ENCODE results near the gene CHST6.
A peak's percentile ranks its signal among the peaks of the same experiment; 100 is the strongest.
"Not testable (repeated sequence)": the region's sequence is repeated elsewhere in the genome, so short reads cannot be mapped to it uniquely, and the experiment has no call there.

The CHST6 gene

DNA sequence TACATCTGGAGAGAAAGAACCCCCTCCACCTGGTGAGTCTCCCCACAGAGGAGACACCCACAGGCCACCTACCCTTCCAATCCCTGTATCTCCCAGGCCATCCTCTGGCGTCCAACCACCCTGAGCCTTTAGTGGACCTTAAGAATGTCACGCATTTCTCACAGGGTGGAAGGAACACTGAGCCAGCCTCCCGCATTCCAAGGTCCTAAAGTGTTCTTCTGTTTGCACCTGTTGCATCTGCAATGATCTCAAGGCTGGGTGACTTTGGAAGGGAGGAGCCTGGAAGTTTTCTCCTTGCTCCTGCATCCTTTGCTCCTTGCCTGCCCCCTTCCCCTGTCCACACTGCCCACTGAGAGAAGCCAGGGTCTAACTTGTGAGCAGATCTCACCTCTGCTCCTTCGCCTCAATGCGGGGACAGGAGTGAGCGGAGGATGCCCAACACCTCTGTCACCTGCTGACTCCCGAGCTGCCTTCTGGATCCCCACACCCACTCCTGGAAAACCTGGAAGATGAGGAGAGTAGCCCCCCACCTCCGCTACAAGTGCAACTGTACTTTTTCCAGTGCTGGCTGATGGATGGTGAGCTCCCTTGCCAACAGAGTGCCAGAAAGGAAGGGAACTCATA lies 37.0 kb upstream of the CHST6 start:
- Histone ChIP-seq H3K9me3 (ENCODE audit: control insufficient read depth, low read length) (no peaks in the 10 kb centered on the region), H3K27me3 (ENCODE audit: control insufficient read depth, insufficient read depth, low read length, poor library complexity, severe bottlenecking) (no peaks in the 10 kb centered on the region), H3K4me1 (ENCODE audit: control insufficient read depth, insufficient read depth, low read length) (no peaks in the 10 kb centered on the region), H3K36me3 (ENCODE audit: control insufficient read depth, insufficient read depth, low read length) (no peaks in the 10 kb centered on the region), H3K4me3 (ENCODE audit: insufficient read depth, low read depth, low read length) (no peak overlapping the region), H3K27ac (ENCODE audit: insufficient read depth, low read depth, low read length, poor library complexity, severe bottlenecking) (no peak overlapping the region)
- 89 to 91% methylated on average over 8 of the region's 8 CpGs for WGBS, 2 experiments

DNA sequence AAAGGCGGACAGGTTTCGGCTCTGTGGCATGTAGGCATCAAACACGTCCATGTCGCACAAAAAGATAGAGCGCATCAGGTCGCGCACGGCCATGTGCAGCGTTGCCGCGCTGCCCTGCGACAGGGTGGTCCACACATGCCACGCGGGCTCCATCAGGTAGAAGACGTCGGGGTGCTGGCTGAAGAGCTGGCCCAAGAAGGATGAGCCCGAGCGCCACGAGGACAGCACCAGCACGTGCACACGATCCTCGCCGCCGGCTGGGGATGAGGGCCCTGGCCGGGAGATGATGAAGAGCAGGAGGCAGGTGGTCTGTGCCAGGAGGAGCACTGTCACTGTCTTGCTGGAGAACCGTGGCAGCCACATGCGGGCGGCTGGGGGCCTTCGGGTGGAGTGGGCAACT lies 34.7 kb upstream of the CHST6 start:
- Histone ChIP-seq H3K9me3 (ENCODE audit: control insufficient read depth, low read length) (no peaks in the 10 kb centered on the region), H3K36me3 (ENCODE audit: control insufficient read depth, insufficient read depth, low read length) (no peaks in the 10 kb centered on the region)
- WGBS, 2 experiments = 96% methylated on average over 29 of the region's 29 CpGs

DNA sequence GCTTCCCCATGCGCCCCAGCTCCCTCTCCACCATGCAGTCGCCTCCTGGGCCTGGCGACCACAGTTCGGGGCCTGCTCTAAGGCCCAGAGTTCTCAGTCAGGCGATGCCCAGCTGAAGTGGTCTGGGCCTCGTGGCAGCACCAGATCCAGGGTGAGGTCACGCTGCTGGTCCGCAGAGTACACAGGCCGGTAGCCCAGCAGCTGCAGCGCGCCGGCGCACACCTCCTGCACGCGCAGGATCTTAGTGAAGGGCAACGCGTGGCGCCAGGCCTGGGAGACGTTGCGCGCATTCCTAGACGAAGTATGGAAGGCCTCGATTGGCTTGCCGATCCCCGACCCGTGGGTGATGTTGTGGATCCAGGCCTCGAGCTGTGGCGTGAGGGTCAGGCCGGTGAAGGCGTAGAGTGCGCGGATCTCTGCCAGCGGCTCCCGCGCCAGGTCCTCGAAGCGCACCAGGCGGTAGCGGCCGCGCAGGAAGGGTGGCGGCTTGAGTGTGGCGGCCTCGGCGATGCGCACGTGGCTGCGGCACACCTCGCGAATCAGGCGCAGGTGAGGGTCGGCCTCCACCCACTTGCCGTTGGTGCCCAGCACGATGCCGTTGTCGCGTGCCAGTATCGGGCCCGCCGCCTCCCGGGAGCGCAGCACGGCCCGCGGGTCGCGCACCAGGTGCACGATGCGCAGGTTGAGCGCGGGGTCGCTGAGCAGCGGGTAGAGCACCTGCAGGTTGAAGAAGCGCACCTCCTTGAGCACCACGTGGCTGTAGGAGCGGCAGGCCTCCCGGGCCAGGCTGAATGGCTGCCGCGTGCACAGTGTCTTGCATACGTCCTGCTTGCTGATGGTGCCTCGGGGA lies 34.0 kb upstream of the CHST6 start:
- Histone ChIP-seq H3K9me3 (ENCODE audit: control insufficient read depth, low read length) (no peaks in the 10 kb centered on the region), H3K4me3 (ENCODE audit: insufficient read depth, low read depth, low read length) (no peak overlapping the region), H3K36me3 (ENCODE audit: control insufficient read depth, insufficient read depth, low read length) (no peaks in the 10 kb centered on the region), H3K27ac (ENCODE audit: insufficient read depth, low read depth, low read length, poor library complexity, severe bottlenecking) (no peak overlapping the region), H3K4me1 (ENCODE audit: control insufficient read depth, insufficient read depth, low read length) (no peaks in the 10 kb centered on the region), H3K27me3 (ENCODE audit: control insufficient read depth, insufficient read depth, low read length, poor library complexity, severe bottlenecking) (no peaks in the 10 kb centered on the region)
- 96 to 97% methylated on average over 81 of the region's 81 CpGs for WGBS, 2 experiments

More for the DNA sequence above, 34.7 kb upstream of the CHST6 start:
- H3K27ac ChIP-seq (ENCODE audit: insufficient read depth, low read depth, low read length, poor library complexity, severe bottlenecking) = no peak overlapping the region
- H3K4me3 ChIP-seq (ENCODE audit: insufficient read depth, low read depth, low read length) = no peak overlapping the region
- no peaks in the 10 kb centered on the region for H3K27me3 ChIP-seq (ENCODE audit: control insufficient read depth, insufficient read depth, low read length, poor library complexity, severe bottlenecking)
- H3K4me1 ChIP-seq (ENCODE audit: control insufficient read depth, insufficient read depth, low read length) = no peaks in the 10 kb centered on the region

DNA sequence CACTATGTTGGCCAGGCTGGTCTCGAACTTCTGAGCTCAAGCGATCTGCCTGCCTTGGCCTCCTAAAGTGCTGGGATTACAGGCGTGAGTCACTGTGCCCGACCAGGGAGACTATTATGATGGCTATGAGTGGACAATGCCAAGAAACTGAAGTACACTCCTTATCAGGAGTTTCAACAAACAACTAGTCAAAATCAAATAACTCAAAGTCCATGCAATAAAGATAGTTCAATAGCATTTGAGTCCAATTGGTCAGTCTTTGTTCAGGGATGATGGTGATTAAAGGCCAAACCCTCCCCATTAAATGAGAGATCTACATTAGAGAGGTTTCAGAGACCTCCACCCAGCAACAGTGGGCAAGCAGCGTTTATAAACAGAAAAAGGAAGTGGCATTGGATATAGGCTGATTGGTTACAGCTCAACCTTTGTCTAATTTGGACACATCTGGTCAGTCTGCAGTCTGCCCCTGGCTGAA lies 32.6 kb upstream of the CHST6 start:
- Histone ChIP-seq H3K9me3 (ENCODE audit: control insufficient read depth, low read length) (no peaks in the 10 kb centered on the region), H3K36me3 (ENCODE audit: control insufficient read depth, insufficient read depth, low read length) (no peaks in the 10 kb centered on the region), H3K27ac (ENCODE audit: insufficient read depth, low read depth, low read length, poor library complexity, severe bottlenecking) (no peak overlapping the region), H3K4me1 (ENCODE audit: control insufficient read depth, insufficient read depth, low read length) (no peaks in the 10 kb centered on the region), H3K27me3 (ENCODE audit: control insufficient read depth, insufficient read depth, low read length, poor library complexity, severe bottlenecking) (no peaks in the 10 kb centered on the region), H3K4me3 (ENCODE audit: insufficient read depth, low read depth, low read length) (no peak overlapping the region)
- 92 to 95% methylated on average over 5 of the region's 5 CpGs for WGBS, 2 experiments

DNA sequence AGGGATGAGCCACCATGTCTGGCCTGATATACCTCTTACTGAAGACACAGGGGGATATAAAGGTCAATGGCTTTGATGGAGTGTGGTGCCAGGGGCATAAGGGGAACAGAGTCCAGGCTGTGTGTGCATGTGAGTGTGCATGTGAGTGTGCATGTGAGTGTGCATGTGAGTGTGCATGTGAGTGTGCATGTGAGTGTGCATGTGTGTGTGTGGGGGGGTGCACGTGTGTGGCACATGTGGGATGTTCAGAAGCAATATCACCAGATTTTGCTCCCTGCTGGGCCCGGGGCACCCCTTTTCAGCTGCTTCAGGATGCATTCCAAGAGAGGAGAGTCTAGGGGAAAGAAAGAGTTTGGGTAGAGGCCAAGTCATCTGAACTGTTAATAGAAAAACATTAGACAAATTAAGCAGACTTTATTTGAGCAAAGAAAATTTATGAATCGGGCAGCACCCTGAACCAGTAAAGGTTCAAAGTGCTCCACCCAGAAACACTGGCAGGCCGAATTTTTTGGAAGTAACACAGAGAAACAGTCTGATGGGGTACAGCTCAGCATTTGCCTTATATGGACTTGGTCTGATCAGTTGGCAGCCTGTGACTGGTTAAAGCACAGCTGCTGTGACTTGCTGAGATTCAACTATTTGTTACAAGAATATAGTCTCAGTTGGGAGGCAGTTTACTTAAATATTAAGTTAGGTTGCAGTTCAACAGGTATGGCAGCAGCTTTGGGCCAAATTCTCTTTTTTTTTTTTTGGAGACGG lies 31.0 kb upstream of the CHST6 start:
- H3K4me3 ChIP-seq (ENCODE audit: insufficient read depth, low read depth, low read length) = no peak overlapping the region
- H3K4me1 ChIP-seq (ENCODE audit: control insufficient read depth, insufficient read depth, low read length) = no peaks in the 10 kb centered on the region
- H3K9me3 ChIP-seq (ENCODE audit: control insufficient read depth, low read length) = no peaks in the 10 kb centered on the region
- no peaks in the 10 kb centered on the region for H3K27me3 ChIP-seq (ENCODE audit: control insufficient read depth, insufficient read depth, low read length, poor library complexity, severe bottlenecking)
- 83 to 86% methylated on average over 5 of the region's 5 CpGs for WGBS, 2 experiments
- no peaks in the 10 kb centered on the region for H3K36me3 ChIP-seq (ENCODE audit: control insufficient read depth, insufficient read depth, low read length)
- no peak overlapping the region for H3K27ac ChIP-seq (ENCODE audit: insufficient read depth, low read depth, low read length, poor library complexity, severe bottlenecking)

DNA sequence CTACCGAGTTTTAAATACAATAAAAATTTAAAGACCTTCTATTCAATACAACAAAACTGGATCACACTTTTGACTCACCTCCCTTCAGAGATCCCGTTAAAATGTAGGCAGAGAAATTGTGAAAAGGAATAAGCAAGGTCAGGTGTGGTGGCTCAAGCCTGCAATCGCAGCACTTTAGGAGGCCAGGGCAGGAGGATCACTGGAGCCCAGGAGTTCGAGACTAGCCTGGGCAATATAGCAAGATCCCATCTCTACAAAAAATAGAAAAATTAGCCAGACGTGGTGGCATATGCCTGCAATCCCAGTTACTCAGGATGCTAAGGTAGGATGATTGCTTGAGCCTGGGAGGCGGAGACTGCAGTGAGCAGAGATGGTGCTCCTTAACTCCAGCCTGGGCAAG lies 23.9 kb upstream of the CHST6 start:
- no peak overlapping the region for H3K27ac ChIP-seq (ENCODE audit: insufficient read depth, low read depth, low read length, poor library complexity, severe bottlenecking)
- WGBS, 2 experiments = 89 to 96% methylated on average over 6 of the region's 6 CpGs

DNA sequence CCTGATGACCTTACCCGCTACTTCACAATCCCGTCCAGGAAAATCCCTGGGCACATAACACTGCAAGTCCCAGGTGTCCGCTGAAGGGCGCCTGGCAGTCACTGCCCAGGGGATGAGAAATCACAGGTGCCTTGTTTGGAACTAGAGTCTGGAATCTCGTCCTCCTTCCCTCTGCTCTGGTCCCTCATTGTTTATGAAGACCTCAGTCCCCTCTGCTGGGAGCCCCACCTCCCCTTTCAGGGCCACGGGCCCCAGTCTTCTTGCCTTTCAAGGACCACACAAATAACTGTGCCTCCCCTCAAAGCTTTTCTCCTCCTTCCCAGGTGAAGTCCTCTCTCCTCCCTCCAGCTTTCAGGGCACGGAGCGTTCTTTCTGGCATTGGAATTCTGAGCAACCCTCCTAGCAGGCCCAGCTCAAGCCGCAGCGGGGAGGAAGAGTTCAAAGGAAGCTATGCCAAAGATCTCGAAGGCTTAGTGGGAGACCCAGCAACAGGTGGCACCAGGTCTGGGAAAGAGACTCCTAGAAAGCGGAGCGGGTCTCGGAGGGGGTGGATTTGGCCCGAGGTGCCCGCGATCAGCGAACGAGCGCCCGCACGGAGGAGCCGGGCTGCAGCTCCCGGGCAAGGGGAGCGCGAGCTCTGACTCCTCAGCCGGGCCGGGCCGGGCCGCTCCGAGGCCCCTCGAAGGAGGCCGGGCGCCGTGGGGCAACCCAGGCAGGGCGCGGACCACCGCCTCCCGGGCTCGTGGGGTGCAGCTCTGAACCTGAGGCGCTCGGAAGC lies 21.1 kb upstream of the CHST6 start:
- H3K27ac ChIP-seq (ENCODE audit: insufficient read depth, low read depth, low read length, poor library complexity, severe bottlenecking); H3K4me1 ChIP-seq (ENCODE audit: control insufficient read depth, insufficient read depth, low read length); H3K9me3 ChIP-seq (ENCODE audit: control insufficient read depth, low read length); H3K27me3 ChIP-seq (ENCODE audit: control insufficient read depth, insufficient read depth, low read length, poor library complexity, severe bottlenecking); H3K36me3 ChIP-seq (ENCODE audit: control insufficient read depth, insufficient read depth, low read length): not testable (repeated sequence)
- WGBS, 2 experiments = 8 to 9% methylated on average over 42 of the region's 42 CpGs
- H3K4me3 ChIP-seq (ENCODE audit: insufficient read depth, low read depth, low read length) = peak overlapping the region; percentile 62

More for the DNA sequence above, 23.9 kb upstream of the CHST6 start:
- Histone ChIP-seq H3K36me3 (ENCODE audit: control insufficient read depth, insufficient read depth, low read length) (no peaks in the 10 kb centered on the region), H3K4me3 (ENCODE audit: insufficient read depth, low read depth, low read length) (no peak overlapping the region), H3K9me3 (ENCODE audit: control insufficient read depth, low read length) (no peaks in the 10 kb centered on the region), H3K4me1 (ENCODE audit: control insufficient read depth, insufficient read depth, low read length) (no peaks in the 10 kb centered on the region), H3K27me3 (ENCODE audit: control insufficient read depth, insufficient read depth, low read length, poor library complexity, severe bottlenecking) (no peaks in the 10 kb centered on the region)

DNA sequence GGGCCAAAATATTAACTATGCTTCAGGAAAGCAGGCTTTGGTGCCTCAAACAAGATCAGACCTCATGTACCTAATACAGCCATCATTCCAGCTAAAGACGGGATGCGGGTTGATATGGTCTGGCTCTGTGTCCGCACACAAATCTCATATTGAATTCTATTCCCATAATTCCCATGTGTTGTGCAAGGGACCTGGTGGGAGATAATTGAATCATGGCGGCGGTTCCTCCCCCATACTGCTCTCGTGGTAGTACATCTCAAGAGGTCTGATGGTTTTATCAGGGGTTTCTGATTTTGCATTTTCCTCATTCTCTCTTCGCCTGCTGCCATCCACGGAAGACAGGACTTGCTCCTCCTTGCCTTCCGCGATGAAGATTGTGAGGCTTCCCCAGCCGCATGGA lies 19.1 kb upstream of the CHST6 start:
- Histone ChIP-seq H3K27ac (ENCODE audit: insufficient read depth, low read depth, low read length, poor library complexity, severe bottlenecking) (no peak overlapping the region), H3K4me1 (ENCODE audit: control insufficient read depth, insufficient read depth, low read length) (no peaks in the 10 kb centered on the region), H3K36me3 (ENCODE audit: control insufficient read depth, insufficient read depth, low read length) (no peaks in the 10 kb centered on the region), H3K9me3 (ENCODE audit: control insufficient read depth, low read length) (no peaks in the 10 kb centered on the region), H3K4me3 (ENCODE audit: insufficient read depth, low read depth, low read length) (no peak overlapping the region), H3K27me3 (ENCODE audit: control insufficient read depth, insufficient read depth, low read length, poor library complexity, severe bottlenecking) (no peaks in the 10 kb centered on the region)
- 95 to 96% methylated on average over 11 of the region's 11 CpGs for WGBS, 2 experiments

DNA sequence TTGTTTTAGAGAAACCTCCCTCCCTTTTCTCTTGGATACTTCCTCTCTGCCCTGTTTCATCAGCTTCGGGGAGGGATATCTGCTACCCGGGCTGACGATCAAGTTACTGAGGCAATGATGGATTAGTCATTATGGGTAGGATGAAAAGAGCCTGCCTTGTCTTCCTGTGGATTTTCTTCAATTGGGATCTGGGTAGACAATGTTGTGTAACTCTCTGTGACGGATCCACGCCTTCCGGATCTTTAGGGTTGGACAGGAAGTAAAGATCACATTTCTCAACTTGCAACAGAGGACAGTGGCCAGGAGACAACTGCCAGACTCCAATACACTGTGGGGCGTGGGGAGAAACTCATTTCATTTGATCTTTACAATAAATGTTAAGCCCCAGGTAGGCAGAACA lies 11.3 kb upstream of the CHST6 start:
- no peak overlapping the region for H3K27ac ChIP-seq (ENCODE audit: insufficient read depth, low read depth, low read length, poor library complexity, severe bottlenecking)
- H3K27me3 ChIP-seq (ENCODE audit: control insufficient read depth, insufficient read depth, low read length, poor library complexity, severe bottlenecking) = no peaks in the 10 kb centered on the region
- no peak overlapping the region for H3K4me3 ChIP-seq (ENCODE audit: insufficient read depth, low read depth, low read length)
- WGBS, 2 experiments = 84 to 88% methylated on average over 7 of the region's 7 CpGs
- no peaks in the 10 kb centered on the region for H3K9me3 ChIP-seq (ENCODE audit: control insufficient read depth, low read length)
- no peaks in the 10 kb centered on the region for H3K36me3 ChIP-seq (ENCODE audit: control insufficient read depth, insufficient read depth, low read length)
- H3K4me1 ChIP-seq (ENCODE audit: control insufficient read depth, insufficient read depth, low read length) = no peaks in the 10 kb centered on the region

All from ectodermal cell (in vitro differentiated cells).